ENCODE measurements around the gene LONP2.

The LONP2 gene, protein sequence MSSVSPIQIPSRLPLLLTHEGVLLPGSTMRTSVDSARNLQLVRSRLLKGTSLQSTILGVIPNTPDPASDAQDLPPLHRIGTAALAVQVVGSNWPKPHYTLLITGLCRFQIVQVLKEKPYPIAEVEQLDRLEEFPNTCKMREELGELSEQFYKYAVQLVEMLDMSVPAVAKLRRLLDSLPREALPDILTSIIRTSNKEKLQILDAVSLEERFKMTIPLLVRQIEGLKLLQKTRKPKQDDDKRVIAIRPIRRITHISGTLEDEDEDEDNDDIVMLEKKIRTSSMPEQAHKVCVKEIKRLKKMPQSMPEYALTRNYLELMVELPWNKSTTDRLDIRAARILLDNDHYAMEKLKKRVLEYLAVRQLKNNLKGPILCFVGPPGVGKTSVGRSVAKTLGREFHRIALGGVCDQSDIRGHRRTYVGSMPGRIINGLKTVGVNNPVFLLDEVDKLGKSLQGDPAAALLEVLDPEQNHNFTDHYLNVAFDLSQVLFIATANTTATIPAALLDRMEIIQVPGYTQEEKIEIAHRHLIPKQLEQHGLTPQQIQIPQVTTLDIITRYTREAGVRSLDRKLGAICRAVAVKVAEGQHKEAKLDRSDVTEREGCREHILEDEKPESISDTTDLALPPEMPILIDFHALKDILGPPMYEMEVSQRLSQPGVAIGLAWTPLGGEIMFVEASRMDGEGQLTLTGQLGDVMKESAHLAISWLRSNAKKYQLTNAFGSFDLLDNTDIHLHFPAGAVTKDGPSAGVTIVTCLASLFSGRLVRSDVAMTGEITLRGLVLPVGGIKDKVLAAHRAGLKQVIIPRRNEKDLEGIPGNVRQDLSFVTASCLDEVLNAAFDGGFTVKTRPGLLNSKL

DNA sequence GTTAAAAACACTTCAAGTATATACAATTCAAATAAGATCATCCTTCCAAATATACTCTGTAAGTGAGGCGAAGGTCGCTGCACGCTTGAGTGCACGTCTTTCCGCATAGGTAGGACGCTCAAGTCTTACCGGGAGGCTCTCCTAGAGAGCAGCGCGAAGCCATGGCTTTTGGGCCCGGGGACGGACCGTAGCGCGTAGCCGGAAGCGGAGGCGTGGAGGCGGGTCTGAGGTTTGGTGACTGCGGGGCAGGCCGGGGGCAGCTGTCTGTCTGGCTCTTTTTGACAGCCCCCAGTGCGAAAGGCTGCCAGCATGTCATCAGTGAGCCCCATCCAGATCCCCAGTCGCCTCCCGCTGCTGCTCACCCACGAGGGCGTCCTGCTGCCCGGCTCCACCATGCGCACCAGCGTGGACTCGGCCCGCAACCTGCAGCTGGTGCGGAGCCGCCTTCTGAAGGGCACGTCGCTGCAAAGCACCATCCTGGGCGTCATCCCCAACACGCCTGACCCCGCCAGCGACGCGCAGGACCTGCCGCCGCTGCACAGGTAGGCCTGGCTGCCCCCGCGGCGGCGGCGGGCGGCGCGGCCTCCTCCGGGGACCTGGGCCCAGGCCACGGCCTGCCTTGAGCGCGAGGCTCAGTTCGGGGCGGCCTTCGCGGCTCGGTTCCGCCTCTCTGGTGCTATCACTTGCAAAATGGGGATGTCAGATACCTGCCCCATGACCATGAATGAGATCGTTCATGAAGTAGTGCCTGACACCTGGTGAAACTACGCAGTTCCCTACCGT, at the start of gene LONP2:
Gene LONP2 (plus strand): TSS at position 221 of the 783 bp plus-strand sequence. CDS start 89 bp downstream, at position 310.
- DNase-seq: peak; percentile 93

DNA sequence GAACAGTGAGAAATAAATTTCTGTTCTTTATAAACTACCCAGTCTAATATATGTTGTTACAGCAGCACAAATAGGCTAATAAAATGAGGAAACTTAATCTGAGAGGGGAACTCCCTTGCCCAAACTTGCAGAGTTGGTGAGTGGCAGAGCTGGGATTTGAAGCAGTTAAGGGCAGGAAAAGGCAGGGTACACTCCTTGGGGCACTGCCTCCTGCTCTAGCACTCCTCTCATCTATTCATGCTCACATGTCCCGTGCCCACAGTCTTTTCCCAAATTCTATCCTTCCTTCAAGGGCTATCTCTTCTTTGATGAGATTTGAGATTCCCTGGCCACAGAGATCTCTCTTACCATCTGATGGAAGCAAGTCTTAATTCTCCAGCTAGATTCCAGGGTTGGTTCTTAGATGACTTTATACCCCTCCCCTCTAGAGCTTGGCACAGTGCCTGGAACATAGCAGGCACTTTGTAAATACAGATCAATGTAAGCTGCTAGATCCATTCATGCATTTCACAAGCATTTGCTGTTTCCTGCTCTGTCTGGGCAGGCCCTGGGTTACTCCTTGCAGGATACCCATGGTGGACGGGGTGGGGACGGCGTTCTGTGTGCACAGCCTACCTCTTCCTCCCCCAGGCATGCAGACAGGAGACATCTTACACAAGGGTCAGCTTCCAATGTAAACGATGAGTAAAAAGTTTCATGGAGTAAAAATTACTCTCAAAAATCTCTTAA, 49.1 kb upstream of the LONP2 start:
- no peak for DNase-seq

DNA sequence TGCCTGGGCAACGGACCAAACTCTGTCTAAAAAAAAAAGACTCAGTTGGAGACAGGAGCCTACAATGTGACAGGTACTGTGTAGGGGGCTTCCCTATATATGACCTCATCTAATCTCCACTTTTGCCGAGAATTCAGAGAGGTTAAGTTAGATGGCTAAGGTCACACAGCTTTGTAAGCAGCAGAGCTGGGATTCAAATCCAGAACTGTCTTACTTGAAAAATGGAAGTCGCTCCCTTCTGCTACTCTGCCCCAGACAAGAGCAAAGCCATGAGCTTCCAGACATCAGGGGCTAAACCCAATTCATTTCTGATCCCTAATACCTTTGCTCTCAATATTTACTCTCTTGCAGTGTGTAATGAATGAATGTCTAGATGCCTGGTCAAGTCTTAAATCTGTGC, 46.8 kb upstream of the LONP2 start:
- DNase-seq: no peak

DNA sequence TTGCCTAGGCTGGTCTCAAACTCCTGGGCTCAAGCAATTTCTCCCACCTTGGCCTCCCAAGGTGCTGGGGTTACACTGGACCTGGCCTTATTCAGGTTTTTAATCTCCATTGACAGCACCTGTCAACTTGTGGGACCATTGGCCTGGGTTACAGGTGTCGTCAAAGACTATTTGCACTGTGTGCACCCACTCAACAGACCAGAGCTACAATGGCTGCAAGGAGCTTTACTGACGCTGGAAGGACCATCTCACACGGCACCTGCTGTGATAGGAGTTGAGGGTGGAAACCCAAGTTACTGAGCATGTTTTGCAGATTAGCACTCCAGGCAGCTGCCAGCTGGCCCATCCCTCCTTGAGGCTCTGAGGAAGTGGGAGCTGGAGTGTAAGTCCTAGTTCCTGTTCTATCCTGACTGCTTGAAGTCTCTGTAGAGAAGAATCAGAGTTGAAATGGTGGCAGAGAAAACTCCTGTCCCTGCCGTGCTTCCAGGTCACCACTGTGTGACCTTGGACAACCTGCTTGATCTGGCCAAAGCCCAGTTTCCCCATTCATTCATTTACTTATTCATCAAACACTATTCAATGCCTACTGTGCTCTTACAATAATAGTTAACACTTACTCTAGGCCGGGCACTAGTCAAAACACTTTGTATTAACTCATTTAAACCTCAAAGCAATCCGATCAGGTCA, 42.4 kb upstream of the LONP2 start:
- DNase-seq: no peak

DNA sequence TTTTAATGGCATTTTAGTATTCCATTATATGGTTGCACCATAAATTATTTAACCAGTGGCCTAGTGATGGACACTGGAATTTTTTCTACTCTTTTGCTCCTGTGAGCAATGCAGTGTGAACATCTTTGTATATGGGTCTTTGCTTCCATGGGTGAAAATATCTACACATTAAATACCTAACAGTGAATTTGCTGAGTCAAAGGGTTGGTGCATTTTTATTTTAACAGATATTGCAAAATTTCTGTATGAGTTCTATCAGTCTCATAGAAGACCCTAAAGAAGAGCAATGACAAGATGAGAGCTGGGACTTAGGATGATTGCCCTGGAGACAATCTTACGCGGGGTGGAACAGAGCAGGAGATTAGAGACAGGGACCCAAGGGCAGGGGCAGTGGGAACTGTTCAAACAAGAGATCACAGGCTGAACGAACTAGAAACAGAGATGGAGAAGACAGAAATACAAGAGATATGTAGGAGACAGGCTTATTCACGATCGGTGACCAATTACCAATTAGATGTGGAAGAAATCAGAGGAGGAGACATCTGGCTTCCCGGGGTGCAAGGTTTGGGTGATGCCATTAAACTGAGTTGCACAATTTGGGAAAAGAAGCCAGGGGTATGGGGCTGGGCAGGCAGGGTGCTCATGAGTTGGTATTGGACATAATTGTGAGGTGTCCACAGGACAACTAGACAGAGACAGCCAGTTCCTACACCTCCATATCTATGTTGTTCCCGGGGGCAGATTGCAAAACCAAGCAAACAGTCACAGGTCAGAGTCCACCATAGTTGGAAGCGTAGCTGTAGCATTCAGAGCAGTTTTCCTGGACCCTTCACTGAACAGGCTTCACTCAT, 39.9 kb upstream of the LONP2 start:
- DNase-seq: no peak

DNA sequence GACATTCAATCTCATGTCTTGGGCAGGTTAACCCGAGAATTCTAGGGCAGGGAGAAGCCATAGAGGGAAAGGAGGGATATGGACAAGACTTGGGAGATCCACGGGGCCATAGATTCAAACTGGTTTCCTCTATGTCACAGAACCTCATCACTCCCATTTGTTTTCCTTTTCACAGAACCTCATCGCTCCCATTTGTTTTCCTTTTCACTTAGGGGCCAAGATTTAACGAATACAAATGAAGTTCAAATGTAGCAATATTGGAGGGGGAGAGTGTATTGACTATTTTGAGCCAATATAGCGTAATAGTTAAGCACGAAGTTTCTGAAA, 39.3 kb upstream of the LONP2 start:
- no peak for DNase-seq

DNA sequence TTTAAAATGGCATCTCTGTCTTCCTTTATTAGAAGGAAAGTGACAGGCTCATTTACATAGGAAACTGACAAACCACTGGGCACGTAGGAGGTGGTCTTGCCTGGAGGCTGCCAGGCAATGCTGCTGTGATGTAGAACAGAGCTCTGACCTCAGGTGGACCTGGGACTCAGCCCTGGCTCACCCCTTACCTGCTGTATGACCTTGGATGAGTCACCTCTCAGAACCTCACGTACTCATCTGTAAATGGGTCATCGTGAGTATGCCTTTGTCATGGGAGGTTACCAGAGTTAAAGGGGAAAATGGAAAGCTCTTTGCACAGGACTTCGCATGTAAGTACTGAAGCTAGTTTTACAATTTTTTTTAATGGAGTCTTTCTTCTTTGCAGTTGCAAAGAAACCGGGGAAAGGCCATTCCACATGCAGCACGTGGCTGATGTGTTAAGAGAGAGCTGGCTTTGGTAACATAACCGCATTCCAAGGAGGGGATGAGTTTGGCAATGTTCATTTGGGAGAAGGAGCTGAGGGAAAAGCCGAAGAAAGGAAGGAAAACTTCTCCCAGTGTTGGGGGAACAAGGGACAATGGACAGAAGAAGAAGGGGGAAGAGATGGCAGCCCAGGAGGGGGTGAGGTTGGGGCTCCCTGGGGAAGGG, 37.4 kb upstream of the LONP2 start:
- no peak for DNase-seq

DNA sequence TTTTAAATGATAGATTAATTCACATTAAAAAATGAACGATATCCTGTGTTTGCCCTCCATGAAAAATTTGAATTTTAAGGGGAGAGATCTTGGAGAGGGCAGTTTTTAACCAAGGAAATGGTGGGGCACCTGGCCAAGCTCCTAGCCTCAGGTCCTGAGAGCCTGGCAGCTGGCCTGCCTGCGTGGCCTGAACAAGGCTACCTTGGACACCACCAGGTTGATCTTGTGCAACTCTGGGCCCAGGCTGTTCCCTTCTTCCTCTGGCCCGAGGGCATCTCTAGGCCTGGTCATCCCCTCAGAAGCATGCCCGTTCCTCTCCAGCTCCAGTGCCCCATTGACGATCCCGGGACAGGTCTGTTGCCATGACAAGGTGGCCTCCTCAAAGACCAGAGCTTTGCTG, 33.4 kb upstream of the LONP2 start:
- no peak for DNase-seq

DNA sequence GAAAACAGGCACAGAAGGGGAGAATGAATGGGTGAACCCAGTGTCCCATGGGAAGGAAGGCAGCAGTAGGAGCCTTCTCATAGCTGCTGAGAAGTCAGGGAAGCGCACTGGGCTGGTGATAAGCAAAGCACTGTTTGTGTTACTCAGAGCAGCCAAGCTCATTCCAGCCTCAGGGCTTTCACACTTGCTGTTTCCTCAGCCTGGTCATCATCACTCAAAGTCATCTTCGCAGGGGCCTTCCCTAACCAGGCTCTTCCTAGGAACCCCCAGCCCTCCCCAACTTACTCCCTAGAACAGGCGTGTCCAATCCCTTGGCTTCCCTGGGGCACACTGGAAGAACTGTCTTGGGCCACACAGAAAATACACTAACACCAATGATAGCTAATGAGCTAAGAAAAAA, 32.1 kb upstream of the LONP2 start:
- DNase-seq: no peak

DNA sequence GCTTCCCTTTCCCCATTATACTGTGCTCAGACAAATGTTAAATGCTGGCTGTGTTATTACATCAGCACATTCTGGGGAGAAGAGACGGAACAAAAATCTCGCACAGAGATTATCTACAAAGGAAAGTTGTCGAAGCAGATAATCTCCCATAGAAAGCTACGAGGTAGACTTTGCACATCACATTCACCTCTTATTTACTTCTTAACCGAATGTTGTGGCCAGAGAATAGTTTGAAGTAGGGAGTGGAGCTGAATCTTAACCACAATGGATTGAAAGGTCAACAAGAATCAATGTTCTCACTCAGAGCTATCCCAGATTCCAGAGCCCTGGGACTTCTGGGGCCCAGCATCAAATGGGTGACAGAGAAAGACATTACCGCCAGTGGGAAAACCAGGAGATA, 28.4 kb upstream of the LONP2 start:
- DNase-seq: no peak

DNA sequence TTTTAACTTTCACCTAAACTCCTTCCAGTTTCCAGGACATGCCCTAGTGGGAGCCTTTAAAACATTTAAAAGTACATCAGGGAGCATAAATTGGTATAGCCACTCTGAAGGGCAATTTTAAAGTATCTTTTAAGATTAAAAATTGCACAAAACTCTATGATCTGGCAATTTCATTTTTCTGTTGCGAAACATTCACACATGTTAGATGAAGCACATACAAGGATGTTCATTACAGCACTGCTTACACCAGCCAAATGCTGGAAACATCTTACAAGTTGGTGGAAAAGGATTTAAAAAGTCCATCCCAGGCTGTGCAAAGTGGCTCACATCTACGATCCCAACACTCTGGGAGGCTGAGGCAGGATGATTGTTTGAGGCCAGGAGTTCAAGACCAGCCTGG, 26.4 kb upstream of the LONP2 start:
- DNase-seq: no peak

DNA sequence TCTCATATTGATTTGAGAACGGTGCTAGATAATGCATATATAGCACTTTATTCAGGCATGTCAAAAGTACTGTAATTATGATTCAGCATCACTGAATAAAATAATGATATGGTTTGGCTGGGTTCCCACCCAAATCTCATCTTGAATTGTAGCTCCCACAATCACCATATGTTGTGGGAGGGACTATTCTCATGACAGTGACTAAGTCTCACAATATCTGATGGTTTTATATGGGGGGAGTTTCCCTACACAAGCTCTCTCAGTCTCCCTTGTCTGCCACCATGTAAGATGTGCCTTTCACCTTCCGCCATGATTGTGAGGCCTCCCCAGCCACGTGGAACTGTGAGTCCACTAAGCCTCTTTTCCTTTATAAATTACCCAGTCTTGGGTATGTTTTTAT, 25.6 kb upstream of the LONP2 start:
- DNase-seq: no peak

DNA sequence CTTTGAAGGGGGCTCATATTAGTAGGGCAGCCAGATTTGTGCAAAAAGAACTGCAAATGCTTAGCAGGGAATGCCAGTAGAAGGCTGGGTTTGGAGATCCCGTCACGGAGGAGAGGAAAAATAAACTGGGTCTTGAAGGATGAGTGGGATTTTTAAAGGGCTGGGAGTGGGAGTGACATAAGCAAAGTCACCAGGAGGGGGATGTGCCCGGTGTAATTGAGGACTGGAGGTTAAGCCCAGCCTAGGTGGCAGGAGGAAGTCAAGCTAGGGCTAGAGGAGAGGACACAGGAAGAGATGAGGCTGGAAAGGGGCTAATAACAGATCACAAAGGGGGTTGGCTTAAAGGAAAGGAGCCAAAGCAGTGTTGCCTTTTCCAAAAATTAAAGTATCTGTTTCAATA, 23.2 kb upstream of the LONP2 start:
- DNase-seq: no peak

DNA sequence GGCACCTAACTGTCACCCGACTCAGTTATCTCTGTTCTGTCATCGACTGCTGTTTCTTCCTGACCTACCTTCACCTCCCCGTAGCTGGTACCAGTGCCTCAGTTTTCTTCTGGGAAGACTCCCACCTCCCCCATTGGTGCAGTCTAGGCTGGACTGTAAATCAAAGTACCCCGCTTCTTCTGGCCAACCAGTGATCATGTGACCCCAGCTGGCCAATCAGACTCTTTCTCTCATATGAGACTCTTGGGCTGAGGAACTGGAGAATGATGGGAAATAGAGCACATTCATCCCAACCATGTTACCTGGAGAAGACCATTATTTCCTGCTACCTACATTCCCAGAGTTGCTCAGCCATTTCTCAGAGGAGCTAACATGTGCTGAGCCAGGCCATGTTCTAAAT, 20.6 kb upstream of the LONP2 start:
- DNase-seq: no peak

DNA sequence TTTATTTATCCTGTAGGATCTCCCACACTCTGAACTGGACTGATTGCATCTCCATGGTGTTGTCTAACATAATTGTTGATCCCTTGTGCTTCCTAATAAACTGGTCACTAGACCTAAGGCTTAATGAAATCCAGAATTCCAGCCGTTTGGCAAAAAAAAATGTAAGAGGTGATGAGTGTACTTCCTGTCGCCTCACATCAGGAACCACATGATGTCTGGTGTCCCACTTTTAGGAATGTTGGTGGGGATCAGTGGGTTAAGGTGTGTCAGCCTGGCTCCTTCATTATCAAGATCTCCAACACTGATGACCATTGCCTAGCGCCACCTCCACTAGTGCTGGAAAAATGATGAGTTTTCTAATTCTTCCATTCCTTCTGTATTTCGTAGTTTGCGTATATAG, 18.6 kb upstream of the LONP2 start:
- DNase-seq: no peak

DNA sequence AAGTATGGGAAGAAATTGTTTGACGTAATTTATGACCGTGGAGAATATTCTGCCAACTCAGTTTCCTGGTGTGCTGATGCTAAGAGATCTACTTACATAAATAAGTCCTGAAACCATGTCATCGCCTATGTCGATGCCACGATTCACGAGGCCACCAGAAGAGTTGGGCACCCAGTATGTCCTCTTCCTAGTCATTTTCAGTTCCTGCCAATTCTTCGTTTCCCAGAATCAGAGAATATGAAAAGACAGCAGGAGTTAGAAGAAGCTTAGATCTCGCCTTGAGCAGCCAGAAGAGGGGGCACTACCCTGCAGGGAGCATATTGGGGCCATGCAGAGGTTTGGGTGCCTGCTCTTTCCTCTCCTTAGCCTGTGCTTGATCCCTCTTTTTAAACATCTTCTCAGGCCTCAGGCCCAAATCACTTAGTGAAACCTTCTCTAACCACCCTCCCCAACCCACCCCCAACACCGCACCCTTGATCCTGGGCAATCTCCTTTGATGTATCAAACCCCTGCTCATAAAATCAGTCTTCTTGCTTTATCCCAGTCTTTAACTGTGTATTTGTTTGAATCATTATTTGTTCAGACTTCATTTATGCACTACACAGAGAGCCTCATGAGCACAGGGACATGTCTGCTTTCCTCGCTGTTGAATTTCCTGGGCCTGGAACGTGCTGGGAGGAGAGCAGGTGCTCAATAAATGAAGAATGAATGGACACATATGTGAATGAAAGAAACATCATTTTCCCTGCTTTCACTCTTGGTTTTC, 12.2 kb upstream of the LONP2 start:
- DNase-seq: peak; percentile 15

DNA sequence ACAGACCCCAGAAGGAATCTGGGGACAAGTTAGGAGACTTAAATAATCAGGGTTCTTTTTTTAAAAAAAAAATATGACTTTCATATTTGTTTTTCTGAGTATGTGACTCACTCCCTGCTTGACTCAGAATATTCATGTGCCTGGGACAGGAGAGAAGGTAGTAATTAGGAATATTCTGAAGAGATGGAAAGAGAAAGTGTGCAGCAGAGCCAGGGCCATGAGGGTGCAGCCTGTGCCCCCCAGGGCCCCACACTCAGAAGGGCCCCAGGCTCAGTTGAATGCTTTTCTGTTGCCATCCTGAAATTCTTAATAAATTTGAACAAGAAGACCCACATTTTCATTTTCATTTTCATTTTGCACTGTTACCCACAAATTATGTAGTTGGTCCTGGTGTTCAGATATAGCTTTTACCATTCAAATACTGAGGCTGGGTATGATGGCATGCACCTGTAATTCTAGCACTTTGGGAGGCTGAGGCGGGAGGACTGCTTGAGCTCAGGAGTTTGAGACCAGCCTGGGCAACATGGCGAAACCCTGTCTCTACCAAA, 11.5 kb upstream of the LONP2 start:
- DNase-seq: peak; percentile 20

DNA sequence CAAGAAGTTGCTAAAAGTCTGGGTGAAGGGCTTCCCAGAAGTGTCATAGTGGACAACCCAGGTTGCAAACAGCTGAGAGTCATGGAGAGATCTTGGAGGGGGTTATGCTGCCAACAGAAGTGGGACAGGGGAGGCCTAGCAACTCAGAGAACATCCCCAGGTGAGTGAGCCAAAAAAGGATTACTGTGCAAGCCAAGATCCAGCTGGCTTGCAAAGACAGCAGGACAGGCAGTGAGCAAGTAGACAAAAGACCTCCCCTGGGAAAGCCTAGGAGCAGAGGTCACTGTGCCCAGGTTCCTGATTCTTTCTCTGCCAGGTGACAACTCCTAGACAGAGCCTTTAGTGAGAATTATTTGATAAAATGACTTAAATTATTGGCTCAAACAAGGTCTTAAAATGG, 9.5 kb upstream of the LONP2 start:
- DNase-seq: no peak

DNA sequence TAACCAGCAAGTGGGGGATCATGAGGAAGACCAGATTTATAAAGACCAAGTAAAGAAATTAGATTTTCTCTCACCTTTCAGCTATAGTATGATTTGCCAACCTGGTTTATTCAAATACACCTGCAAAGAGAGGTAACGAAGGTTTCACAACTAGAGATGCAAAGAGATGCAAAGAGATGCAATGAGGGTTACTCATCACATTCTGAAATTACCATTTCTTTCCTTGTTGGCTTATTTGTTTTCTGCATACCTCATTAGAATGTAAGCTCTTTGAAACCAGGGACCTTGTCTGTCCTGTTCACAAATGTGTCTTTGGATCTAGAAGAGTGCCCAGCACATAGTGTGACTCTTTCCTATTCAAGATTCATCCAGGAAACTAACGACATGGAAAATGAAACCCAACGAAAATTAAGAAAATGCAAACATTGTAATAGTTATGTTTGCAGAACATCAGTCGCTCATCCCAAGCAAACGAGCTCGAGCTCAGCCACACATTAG, 9.0 kb upstream of the LONP2 start:
- no peak for DNase-seq
